Measurements from ENCODE around the gene BRI3. TPM values are rescaled to one million over a fixed set of nuclear protein-coding genes. Genes with fewer than 3 reads are reported as not detected.

BRI3 gene
- total and polyA plus RNA-seq, 10 donors = 59.3 to 264 (median 177) TPM

DNA sequence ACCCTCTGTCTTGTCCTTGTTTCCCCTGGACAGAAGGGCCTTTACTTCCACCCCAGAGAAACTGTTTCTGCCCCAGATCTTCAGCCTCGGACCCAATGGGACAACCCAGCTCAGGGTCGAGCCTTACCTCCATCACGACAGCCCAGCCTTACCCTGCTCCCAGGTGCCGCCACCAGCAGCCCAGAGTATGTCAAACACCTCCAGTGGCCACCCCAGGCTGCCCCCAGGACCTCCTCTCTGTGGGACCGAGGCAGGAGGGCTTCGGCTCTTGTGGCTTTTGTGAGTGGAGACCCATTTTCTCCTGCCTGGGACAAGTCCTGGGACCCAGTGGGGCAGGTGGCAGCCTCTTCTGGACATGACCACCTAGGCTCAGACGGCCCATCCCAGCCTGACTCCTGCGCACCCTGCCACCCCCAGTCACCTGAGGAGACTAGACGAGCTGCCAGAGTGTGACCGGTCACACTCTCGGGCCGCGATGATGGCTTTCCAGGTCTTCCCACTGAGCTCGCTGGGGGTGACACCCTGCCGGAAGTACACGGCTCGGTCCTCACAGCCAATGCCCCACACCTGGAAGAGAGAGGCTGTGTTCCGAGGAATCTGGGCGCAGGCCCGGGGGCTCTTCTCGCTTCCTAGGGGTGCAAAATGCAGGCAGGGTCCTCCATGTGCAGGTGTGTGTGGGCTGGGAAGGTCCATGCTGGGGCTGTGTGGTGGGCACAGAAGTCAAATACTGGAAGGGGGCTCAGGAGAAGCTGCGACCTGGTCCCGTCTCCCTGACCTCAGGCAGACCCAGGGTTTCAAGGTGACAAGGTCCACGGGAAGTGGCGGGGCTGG lies 44.9 kb upstream of the BRI3 start:
- Histone ChIP-seq H3K27me3 (replicated peaks in 1 of 7) (no peaks in the 10 kb centered on the region), H3K4me1 (no peaks in the 10 kb centered on the region), H3K9me3 (no peaks in the 10 kb centered on the region), H3K36me3 (peaks cover 0 to 98% (median 78%) of the 10 kb centered on the region in 6 donors), H3K4me3 (no peak overlapping the region), H3K27ac (no peak overlapping the region)
- WGBS, 5 donors = 91 to 96% (median 94%) methylated on average over 11 to 25 of the region's 25 CpGs
- TF ChIP-seq POLR2AphosphoS5 (IDR thresholded peaks at IDR 0.05) (no peak), POLR2A (IDR thresholded peaks at IDR 0.05) (no peak)
- TF ChIP-seq, protein P1, sequence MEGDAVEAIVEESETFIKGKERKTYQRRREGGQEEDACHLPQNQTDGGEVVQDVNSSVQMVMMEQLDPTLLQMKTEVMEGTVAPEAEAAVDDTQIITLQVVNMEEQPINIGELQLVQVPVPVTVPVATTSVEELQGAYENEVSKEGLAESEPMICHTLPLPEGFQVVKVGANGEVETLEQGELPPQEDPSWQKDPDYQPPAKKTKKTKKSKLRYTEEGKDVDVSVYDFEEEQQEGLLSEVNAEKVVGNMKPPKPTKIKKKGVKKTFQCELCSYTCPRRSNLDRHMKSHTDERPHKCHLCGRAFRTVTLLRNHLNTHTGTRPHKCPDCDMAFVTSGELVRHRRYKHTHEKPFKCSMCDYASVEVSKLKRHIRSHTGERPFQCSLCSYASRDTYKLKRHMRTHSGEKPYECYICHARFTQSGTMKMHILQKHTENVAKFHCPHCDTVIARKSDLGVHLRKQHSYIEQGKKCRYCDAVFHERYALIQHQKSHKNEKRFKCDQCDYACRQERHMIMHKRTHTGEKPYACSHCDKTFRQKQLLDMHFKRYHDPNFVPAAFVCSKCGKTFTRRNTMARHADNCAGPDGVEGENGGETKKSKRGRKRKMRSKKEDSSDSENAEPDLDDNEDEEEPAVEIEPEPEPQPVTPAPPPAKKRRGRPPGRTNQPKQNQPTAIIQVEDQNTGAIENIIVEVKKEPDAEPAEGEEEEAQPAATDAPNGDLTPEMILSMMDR (IDR thresholded peaks at IDR 0.05 in 8 of 11, conservative IDR thresholded peaks at IDR 0.05 in 3 of 11) = no peak
- intact Hi-C loops (cut with DNase I; ENCODE audit: low total_unique reads) = loop anchor here (10.0 kb wide), 1 partner anchor 212 kb away; no protein-coding TSS in a partner anchor
- no peak for DNase-seq

DNA sequence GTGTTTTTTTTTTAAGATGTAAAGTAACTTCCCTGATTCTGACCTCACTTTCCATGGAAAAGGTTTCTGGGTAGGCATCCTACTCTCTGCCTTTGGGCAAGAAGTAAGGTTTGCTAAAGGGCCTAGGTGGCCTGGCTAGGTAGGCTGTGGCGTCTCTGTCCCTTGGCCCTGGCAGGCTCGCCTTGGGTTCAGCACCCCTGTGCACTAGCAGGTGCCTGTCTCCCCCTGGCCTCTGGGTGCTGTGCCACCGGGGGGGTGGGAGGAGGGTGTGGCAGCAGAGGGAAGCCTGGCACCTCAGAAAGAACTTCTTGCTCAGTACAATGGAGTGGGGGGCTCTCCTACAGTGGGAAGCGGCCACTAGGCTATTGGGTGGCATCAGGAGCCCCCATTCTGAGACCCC lies 43.4 kb upstream of the BRI3 start:
- Histone ChIP-seq H3K4me1 (no peaks in the 10 kb centered on the region), H3K27me3 (replicated peaks in 1 of 7) (no peaks in the 10 kb centered on the region), H3K27ac (no peak overlapping the region), H3K4me3 (no peak overlapping the region), H3K9me3 (no peaks in the 10 kb centered on the region), H3K36me3 (peaks cover 0 to 94% (median 69%) of the 10 kb centered on the region in 6 donors)
- 97 to 100% (median 98%) methylated on average over 4 of the region's 4 CpGs for WGBS, 5 donors
- no peak for DNase-seq
- intact Hi-C loops (cut with DNase I; ENCODE audit: low total_unique reads) = loop anchor here (10.0 kb wide), 1 partner anchor 213 kb away; no protein-coding TSS in a partner anchor
- TF ChIP-seq, protein P1 (IDR thresholded peaks at IDR 0.05 in 8 of 11, conservative IDR thresholded peaks at IDR 0.05 in 3 of 11) = no peak
- TF ChIP-seq POLR2AphosphoS5 (IDR thresholded peaks at IDR 0.05) = peak in 1 of 3 donors; percentile 28

DNA sequence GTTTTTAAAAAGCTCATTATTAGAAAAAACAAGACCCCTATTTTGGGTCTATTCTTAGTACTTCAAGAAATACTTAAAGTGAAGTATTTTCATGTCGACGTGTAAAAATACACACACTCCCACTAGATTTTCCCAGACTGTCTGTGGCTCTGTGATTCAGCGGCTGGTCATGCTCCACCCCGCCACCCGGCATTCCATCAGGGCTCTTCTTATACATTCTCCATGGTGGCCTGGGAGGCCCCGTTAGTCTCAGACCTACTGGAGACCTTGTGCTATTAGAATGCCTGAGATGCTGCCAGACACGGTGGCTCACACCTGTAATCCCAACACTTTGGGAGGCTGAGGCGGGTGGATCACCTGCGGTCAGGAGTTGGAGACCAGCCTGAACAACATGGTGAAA lies 42.5 kb upstream of the BRI3 start:
- Histone ChIP-seq H3K4me3 (no peak overlapping the region), H3K36me3 (peaks cover 0 to 94% (median 69%) of the 10 kb centered on the region in 6 donors), H3K9me3 (no peaks in the 10 kb centered on the region), H3K27me3 (replicated peaks in 1 of 7) (no peaks in the 10 kb centered on the region), H3K27ac (no peak overlapping the region), H3K4me1 (no peaks in the 10 kb centered on the region)
- 92 to 95% (median 92%) methylated on average over 9 of the region's 9 CpGs for WGBS, 5 donors
- DNase-seq = no peak
- intact Hi-C loops (cut with DNase I; ENCODE audit: low total_unique reads) = loop anchor here (10.0 kb wide), 1 partner anchor 214 kb away; no protein-coding TSS in a partner anchor
- TF ChIP-seq, protein P1 (IDR thresholded peaks at IDR 0.05 in 8 of 11, conservative IDR thresholded peaks at IDR 0.05 in 3 of 11) = no peak
- TF ChIP-seq POLR2AphosphoS5 (IDR thresholded peaks at IDR 0.05) (no peak), POLR2A (IDR thresholded peaks at IDR 0.05) (no peak)

DNA sequence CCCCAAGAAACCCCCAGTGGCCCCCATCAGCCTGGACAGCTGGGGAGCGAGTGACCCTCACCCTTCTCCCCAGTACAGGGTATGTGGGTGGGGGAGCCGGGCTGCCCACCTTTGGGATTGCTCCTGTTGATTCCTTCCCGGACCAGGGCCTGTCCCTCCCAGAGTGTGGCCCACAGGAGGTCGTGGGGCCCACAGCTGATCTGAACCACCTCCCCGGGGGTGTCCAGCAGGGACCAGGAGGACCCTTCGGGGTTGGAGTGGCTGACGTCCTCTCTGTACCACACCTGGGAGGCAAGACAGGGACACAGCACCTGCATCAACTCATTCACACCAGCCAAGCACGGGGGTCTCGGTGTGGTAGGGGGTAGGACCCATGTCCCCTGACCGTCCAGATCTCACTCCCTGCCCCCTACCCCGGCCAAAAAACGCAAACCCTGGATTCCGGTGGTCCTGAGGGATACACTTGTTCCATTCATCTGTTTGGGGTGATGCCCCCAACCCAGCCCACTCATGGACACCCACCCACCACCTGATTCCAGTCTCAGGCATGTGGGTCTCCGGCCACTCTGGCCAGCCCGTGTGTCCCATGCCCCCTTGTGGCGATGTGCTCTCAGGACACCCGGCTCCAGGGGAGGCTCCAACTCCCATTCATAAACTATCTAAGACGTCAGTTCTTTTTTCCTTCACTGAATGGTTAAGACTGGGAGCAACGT lies 40.4 kb upstream of the BRI3 start:
- Histone ChIP-seq H3K27ac (no peak overlapping the region), H3K9me3 (no peaks in the 10 kb centered on the region), H3K36me3 (peaks cover 0 to 95% (median 64%) of the 10 kb centered on the region in 6 donors), H3K27me3 (replicated peaks in 1 of 7) (no peaks in the 10 kb centered on the region), H3K4me1 (peaks cover 0 to 18% (median 11%) of the 10 kb centered on the region in 6 donors), H3K4me3 (no peak overlapping the region)
- WGBS, 5 donors = 73 to 85% (median 78%) methylated on average over 17 to 19 of the region's 19 CpGs
- DNase-seq = no peak
- TF ChIP-seq, protein P1 (IDR thresholded peaks at IDR 0.05 in 8 of 11, conservative IDR thresholded peaks at IDR 0.05 in 3 of 11) = peak; percentile 25 to 80 (median 68)
- TF ChIP-seq POLR2AphosphoS5 (IDR thresholded peaks at IDR 0.05) (no peak), POLR2A (IDR thresholded peaks at IDR 0.05) (no peak)
- intact Hi-C loops (cut with DNase I; ENCODE audit: low total_unique reads) = no loop called here

All from spleen (tissue), 11 donors.